ENCODE results near the gene NFKB1. TPM values are rescaled to one million over a fixed set of nuclear protein-coding genes. Genes with fewer than 3 reads are reported as not detected.
A peak's percentile ranks its signal among the peaks of the same experiment; 100 is the strongest.

Gene NFKB1
- total RNA-seq, 4 donors from 2014 or later: 18.8 to 56.3 (median 30.8) TPM

GRCh38 chr4:102557636-102558035 lies 56.5 kb downstream of the NFKB1 start:
- Histone ChIP-seq H3K4me1 (peaks cover 0 to 21% of the 10 kb centered on the region in 2 donors), H3K36me3 (no peaks in the 10 kb centered on the region), H3K27me3 (no peaks in the 10 kb centered on the region), H3K9me3 (no peaks in the 10 kb centered on the region), H3K27ac (peak overlapping the region; percentile 39 to 60), H3K4me3 (no peak overlapping the region)
- intact Hi-C loops (cut with DNase I; ENCODE audit: low total_unique reads): no loop called here
- no peak for DNase-seq
- no peak for TF ChIP-seq CTCF (IDR thresholded peaks at IDR 0.05)
- TF ChIP-seq POLR2A (IDR thresholded peaks at IDR 0.05): no peak

- DNase-seq: no peak
- Histone ChIP-seq H3K4me1 (peaks cover 0 to 6% of the 10 kb centered on the region in 2 donors), H3K27ac (peak overlapping the region; percentile 77 to 80), H3K36me3 (no peaks in the 10 kb centered on the region), H3K9me3 (no peaks in the 10 kb centered on the region), H3K4me3 (peak overlapping the region in 1 of 2 donors; percentile 2), H3K27me3 (no peaks in the 10 kb centered on the region)
- no peak for TF ChIP-seq CTCF (IDR thresholded peaks at IDR 0.05)
- TF ChIP-seq POLR2A (IDR thresholded peaks at IDR 0.05): no peak
- intact Hi-C loops (cut with DNase I; ENCODE audit: low total_unique reads): no loop called here
Observed at GRCh38 chr4:102560115-102560514, 59.0 kb downstream of the NFKB1 start.

- intact Hi-C loops (cut with DNase I; ENCODE audit: low total_unique reads): no loop called here
- DNase-seq: no peak
- H3K27me3 ChIP-seq: no peaks in the 10 kb centered on the region
- peak overlapping the region in 1 of 2 donors; percentile 2 for H3K4me3 ChIP-seq
- TF ChIP-seq CTCF (IDR thresholded peaks at IDR 0.05) (no peak), POLR2A (IDR thresholded peaks at IDR 0.05) (no peak)
- peaks cover 0 to 6% of the 10 kb centered on the region in 2 donors for H3K4me1 ChIP-seq
- no peaks in the 10 kb centered on the region for H3K36me3 ChIP-seq
- H3K27ac ChIP-seq: peak overlapping the region; percentile 77 to 80
- H3K9me3 ChIP-seq: no peaks in the 10 kb centered on the region
Observed at GRCh38 chr4:102560571-102561341, 59.6 kb downstream of the NFKB1 start.

GRCh38 chr4:102563000-102563399 lies 61.8 kb downstream of the NFKB1 start:
- H3K4me3 ChIP-seq: no peak overlapping the region
- no peak overlapping the region for H3K27ac ChIP-seq
- intact Hi-C loops (cut with DNase I; ENCODE audit: low total_unique reads): no loop called here
- H3K4me1 ChIP-seq: no peaks in the 10 kb centered on the region
- DNase-seq: no peak
- H3K36me3 ChIP-seq: no peaks in the 10 kb centered on the region
- no peaks in the 10 kb centered on the region for H3K27me3 ChIP-seq
- no peaks in the 10 kb centered on the region for H3K9me3 ChIP-seq
- TF ChIP-seq POLR2A (IDR thresholded peaks at IDR 0.05) (no peak), CTCF (IDR thresholded peaks at IDR 0.05) (no peak)

GRCh38 chr4:102564399-102565059 lies 63.4 kb downstream of the NFKB1 start:
- Histone ChIP-seq H3K4me3 (no peak overlapping the region), H3K27me3 (no peaks in the 10 kb centered on the region), H3K27ac (no peak overlapping the region), H3K9me3 (no peaks in the 10 kb centered on the region), H3K36me3 (no peaks in the 10 kb centered on the region), H3K4me1 (no peaks in the 10 kb centered on the region)
- no peak for DNase-seq
- TF ChIP-seq POLR2A (IDR thresholded peaks at IDR 0.05): no peak
- TF ChIP-seq CTCF (IDR thresholded peaks at IDR 0.05): no peak
- intact Hi-C loops (cut with DNase I; ENCODE audit: low total_unique reads): no loop called here

Data from uterus (tissue), 4 donors.